Measurements from ENCODE around the gene ZNF665. TPM values are rescaled to one million over a fixed set of nuclear protein-coding genes. Genes with fewer than 3 reads are reported as not detected.
"Not testable (repeated sequence)": the region's sequence is repeated elsewhere in the genome, so short reads cannot be mapped to it uniquely, and the experiment has no call there.

The ZNF665 gene
- total RNA-seq, 1 experiment from 2014 or later: 1.2 TPM

DNA sequence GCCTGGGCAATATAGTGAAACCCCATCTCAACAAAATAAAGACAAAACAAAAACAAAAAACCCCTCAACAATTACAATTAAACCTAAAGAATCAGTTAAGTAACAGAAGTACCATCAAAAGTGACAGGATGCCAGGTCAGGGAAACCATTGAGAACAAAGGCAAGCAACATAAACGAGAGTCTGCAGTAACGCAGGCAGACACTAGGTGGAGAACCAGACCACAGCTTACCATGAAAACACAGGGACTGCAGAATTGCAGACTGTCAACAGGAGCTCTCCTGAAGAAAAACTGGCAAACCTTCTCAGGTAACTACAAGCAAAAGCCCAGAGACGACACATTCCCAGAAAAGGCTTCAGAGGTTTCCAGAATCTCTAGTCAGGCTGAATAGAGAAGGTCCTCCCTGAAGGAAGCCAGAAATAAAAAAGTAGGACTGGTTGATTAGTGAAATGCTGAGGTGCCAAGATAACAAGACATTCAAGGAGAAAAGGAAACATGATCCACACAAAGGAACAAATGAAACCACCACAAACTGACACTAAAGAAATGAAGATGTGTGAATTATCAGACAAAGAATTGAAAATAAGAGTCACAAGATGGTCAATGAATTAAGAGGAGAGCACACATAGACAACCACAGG lies 2.2 kb upstream of the ZNF665 start:
- no peaks in the 10 kb centered on the region for H3K36me3 ChIP-seq (ENCODE audit: insufficient read depth, low read length, poor library complexity, severe bottlenecking)
- no TSS peak for BruUV-seq (replicated peaks)
- ChIA-PET CTCF (interaction anchor here (1.0 kb wide), 1 partner anchor 551 kb away, joined by 3 read pairs; no protein-coding TSS in a partner anchor), POLR2A (ENCODE audit: low non-redundant PET) (no interaction called here)
- H3K9me3 ChIP-seq (ENCODE audit: low read depth, low read length, poor library complexity, severe bottlenecking): peaks cover 14% of the 10 kb centered on the region
- intact Hi-C loops (cut with micrococcal nuclease; ENCODE audit: unreplicated experiment): loop anchor here (5.0 kb wide), 1 partner anchor 552 kb away; no protein-coding TSS in a partner anchor
- peak; percentile 69 for DNase-seq (ENCODE audit: low spot score)
- no peak overlapping the region for H3K4me3 ChIP-seq (ENCODE audit: low read depth, low read length, poor library complexity, severe bottlenecking)
- no peaks in the 10 kb centered on the region for H3K4me1 ChIP-seq (ENCODE audit: insufficient read depth, low read length, poor library complexity, severe bottlenecking)
- H3K27me3 ChIP-seq (replicated peaks; ENCODE audit: insufficient read depth, low read depth, low read length, poor library complexity): no peaks in the 10 kb centered on the region
- no peak overlapping the region for H3K27ac ChIP-seq (ENCODE audit: low read depth, low read length, poor library complexity, severe bottlenecking)
- TF ChIP-seq EZH2 (IDR thresholded peaks at IDR 0.05; ENCODE audit: borderline replicate concordance, low read depth, low read length, poor library complexity, severe bottlenecking) (no peak), CTCF (conservative IDR thresholded peaks at IDR 0.05; ENCODE audit: low read depth, low read length) (peak; percentile 76)

DNA sequence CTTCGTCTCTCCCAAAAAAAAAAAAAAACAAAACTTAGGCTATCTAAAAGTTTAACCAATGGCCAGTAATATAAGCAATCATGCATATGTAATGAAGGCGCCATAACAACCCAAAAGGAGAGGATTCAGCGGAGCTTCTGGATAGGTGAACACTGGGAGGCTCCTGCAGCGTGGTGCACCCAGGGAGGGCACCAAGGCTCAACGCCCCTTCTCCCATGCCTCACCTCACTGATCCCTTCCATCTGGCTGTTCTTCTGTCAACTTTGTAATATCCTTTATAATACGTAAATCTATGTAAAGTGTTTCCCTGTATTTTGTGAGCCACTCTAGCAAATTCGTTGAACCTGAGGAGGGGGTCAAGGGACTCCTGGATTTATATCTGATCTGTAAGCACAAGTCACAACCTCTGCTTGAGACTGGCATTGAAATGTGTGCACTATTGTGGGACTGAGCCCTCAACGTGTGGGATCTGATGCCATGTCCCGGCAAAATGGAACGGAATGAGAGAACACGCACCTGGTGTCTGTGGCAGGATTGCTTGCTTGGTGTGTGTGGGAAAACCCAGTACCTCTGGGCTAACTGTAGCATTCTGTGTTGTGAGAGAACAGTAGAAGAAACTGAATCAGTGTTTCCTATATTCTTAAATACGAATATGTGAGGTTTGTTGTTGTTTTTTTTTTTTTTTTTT lies 521 bp upstream of the ZNF665 start:
- Histone ChIP-seq H3K4me1 (ENCODE audit: insufficient read depth, low read length, poor library complexity, severe bottlenecking) (no peaks in the 10 kb centered on the region), H3K27me3 (replicated peaks; ENCODE audit: insufficient read depth, low read depth, low read length, poor library complexity) (no peaks in the 10 kb centered on the region), H3K36me3 (ENCODE audit: insufficient read depth, low read length, poor library complexity, severe bottlenecking) (no peaks in the 10 kb centered on the region), H3K4me3 (ENCODE audit: low read depth, low read length, poor library complexity, severe bottlenecking) (peak overlapping the region; percentile 54), H3K9me3 (ENCODE audit: low read depth, low read length, poor library complexity, severe bottlenecking) (peaks cover 11% of the 10 kb centered on the region), H3K27ac (ENCODE audit: low read depth, low read length, poor library complexity, severe bottlenecking) (no peak overlapping the region)
- ChIA-PET CTCF (no interaction called here), POLR2A (ENCODE audit: low non-redundant PET) (no interaction called here)
- intact Hi-C loops (cut with micrococcal nuclease; ENCODE audit: unreplicated experiment): no loop called here
- no peak for DNase-seq (ENCODE audit: low spot score)
- TF ChIP-seq CTCF (conservative IDR thresholded peaks at IDR 0.05; ENCODE audit: low read depth, low read length): no peak
- no TSS peak for BruUV-seq (replicated peaks)

DNA sequence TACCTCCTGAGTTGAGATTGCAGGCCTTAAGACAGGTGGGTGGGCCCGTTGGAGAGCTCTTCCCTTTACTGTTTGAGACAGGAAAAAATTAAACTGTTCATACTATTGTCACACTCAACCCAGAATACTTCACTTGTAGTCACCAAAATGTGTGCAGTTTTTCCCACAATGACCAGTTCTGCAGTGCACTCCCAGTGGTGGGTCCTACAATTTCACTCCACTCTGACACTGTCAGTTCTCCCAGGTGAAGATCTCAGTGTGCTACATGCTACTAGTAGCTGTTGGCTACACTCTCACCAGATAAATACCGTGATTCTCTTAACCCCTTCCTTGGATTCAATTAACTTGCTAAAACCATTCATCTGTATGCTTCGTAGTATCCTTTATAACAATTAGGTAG lies 2.9 kb downstream of the ZNF665 start:
- no TSS peak for BruUV-seq (replicated peaks)
- Histone ChIP-seq H3K9me3 (ENCODE audit: low read depth, low read length, poor library complexity, severe bottlenecking) (no peaks in the 10 kb centered on the region), H3K36me3 (ENCODE audit: insufficient read depth, low read length, poor library complexity, severe bottlenecking) (no peaks in the 10 kb centered on the region), H3K27ac (ENCODE audit: low read depth, low read length, poor library complexity, severe bottlenecking) (no peak overlapping the region), H3K4me3 (ENCODE audit: low read depth, low read length, poor library complexity, severe bottlenecking) (no peak overlapping the region), H3K4me1 (ENCODE audit: insufficient read depth, low read length, poor library complexity, severe bottlenecking) (no peaks in the 10 kb centered on the region), H3K27me3 (replicated peaks; ENCODE audit: insufficient read depth, low read depth, low read length, poor library complexity) (no peaks in the 10 kb centered on the region)
- TF ChIP-seq EZH2 (IDR thresholded peaks at IDR 0.05; ENCODE audit: borderline replicate concordance, low read depth, low read length, poor library complexity, severe bottlenecking) (no peak), CTCF (conservative IDR thresholded peaks at IDR 0.05; ENCODE audit: low read depth, low read length) (no peak)
- no peak for DNase-seq (ENCODE audit: low spot score)
- ChIA-PET POLR2A (ENCODE audit: low non-redundant PET) (no interaction called here), CTCF (no interaction called here)
- intact Hi-C loops (cut with micrococcal nuclease; ENCODE audit: unreplicated experiment): no loop called here

GRCh38 chr19:53189691-53190198 lies 3.4 kb downstream of the ZNF665 start:
- H3K27me3 ChIP-seq (replicated peaks; ENCODE audit: insufficient read depth, low read depth, low read length, poor library complexity); BruUV-seq (replicated peaks); DNase-seq (ENCODE audit: low spot score); H3K4me1 ChIP-seq (ENCODE audit: insufficient read depth, low read length, poor library complexity, severe bottlenecking); intact Hi-C loops (cut with micrococcal nuclease; ENCODE audit: unreplicated experiment); H3K27ac ChIP-seq (ENCODE audit: low read depth, low read length, poor library complexity, severe bottlenecking); H3K9me3 ChIP-seq (ENCODE audit: low read depth, low read length, poor library complexity, severe bottlenecking); POLR2A ChIA-PET (ENCODE audit: low non-redundant PET); H3K36me3 ChIP-seq (ENCODE audit: insufficient read depth, low read length, poor library complexity, severe bottlenecking); CTCF ChIA-PET; H3K4me3 ChIP-seq (ENCODE audit: low read depth, low read length, poor library complexity, severe bottlenecking): not testable (repeated sequence)

- H3K36me3 ChIP-seq (ENCODE audit: insufficient read depth, low read length, poor library complexity, severe bottlenecking); H3K27ac ChIP-seq (ENCODE audit: low read depth, low read length, poor library complexity, severe bottlenecking); POLR2A ChIA-PET (ENCODE audit: low non-redundant PET); H3K4me1 ChIP-seq (ENCODE audit: insufficient read depth, low read length, poor library complexity, severe bottlenecking); H3K9me3 ChIP-seq (ENCODE audit: low read depth, low read length, poor library complexity, severe bottlenecking); intact Hi-C loops (cut with micrococcal nuclease; ENCODE audit: unreplicated experiment); CTCF ChIA-PET; H3K27me3 ChIP-seq (replicated peaks; ENCODE audit: insufficient read depth, low read depth, low read length, poor library complexity); BruUV-seq (replicated peaks); H3K4me3 ChIP-seq (ENCODE audit: low read depth, low read length, poor library complexity, severe bottlenecking); DNase-seq (ENCODE audit: low spot score): not testable (repeated sequence)
Observed at GRCh38 chr19:53185155-53185882, 7.8 kb downstream of the ZNF665 start.

Data from A673 (cell line).